Fibroblast of the aortic adventitia (primary cell): Measurements from ENCODE around the gene GPR135. TPM values are rescaled to one million over a fixed set of nuclear protein-coding genes. Genes with fewer than 3 reads are reported as not detected.

Experiments
- DNase-seq: peaks from one replicate; pipeline ENCODE4 v3.0.0-alpha.2; 2010; ENCODE audit warnings: low read depth
- H3K4me3 ChIP-seq: 2 replicates; pipeline ENCODE4 v1.5.1; 2011; ENCODE audit warnings: low read depth, mild to moderate bottlenecking, control low read depth, low read length, moderate library complexity
- total RNA-seq: library from RNA; depleted of rRNA; stranded (reverse); fragments of >200 nt; gene quantifications from 2 replicates; pipeline ENCODE4 v1.2.3, GENCODE V29; 2012; ENCODE audit warnings: low replicate concordance
- TF ChIP-seq, protein P1 (sequence below): IDR thresholded peaks from 2 replicates; pipeline ENCODE4 v1.5.1; 2011; ENCODE audit warnings: mild to moderate bottlenecking, low read length, control low read depth, inconsistent platforms; ENCODE audit not compliant: insufficient read depth

GPR135 gene
- total RNA-seq, 1 donor: 4.3 TPM

DNA sequence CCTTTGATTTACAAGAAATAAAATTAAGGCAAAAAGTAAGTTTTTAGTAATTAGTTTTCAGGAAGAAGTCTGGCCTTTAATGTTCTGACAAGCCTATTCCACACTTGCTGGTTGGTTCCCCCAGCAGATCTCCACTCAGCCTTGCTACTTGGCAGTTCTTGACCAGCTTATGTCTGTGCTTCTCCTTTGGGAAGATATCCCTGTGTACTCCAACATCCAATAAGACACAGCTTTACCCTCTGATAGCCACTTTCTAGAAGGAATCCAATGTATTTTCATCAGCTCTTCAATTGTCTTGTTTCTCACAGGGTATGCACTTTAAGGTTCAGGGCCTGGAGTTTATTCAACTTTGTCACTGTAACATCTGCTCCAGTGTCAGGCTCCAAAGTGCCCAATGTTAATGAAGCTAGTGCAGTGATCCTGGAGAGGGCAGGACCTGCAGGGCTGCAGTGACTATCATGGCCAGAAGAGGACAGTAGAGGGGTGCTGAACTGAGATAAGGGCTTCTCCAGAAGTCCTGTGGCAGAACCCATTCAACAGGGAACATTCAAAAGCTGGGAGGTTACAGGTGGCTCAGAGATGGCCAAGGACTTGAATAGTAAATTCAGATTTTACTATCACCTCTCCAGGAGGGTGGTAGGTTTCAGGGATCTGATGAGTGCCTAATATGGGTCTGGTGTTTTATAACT is 42.0 kb upstream of the GPR135 start:
- no peak overlapping the region for H3K4me3 ChIP-seq
- DNase-seq: peak; percentile 49
- TF ChIP-seq, protein P1, sequence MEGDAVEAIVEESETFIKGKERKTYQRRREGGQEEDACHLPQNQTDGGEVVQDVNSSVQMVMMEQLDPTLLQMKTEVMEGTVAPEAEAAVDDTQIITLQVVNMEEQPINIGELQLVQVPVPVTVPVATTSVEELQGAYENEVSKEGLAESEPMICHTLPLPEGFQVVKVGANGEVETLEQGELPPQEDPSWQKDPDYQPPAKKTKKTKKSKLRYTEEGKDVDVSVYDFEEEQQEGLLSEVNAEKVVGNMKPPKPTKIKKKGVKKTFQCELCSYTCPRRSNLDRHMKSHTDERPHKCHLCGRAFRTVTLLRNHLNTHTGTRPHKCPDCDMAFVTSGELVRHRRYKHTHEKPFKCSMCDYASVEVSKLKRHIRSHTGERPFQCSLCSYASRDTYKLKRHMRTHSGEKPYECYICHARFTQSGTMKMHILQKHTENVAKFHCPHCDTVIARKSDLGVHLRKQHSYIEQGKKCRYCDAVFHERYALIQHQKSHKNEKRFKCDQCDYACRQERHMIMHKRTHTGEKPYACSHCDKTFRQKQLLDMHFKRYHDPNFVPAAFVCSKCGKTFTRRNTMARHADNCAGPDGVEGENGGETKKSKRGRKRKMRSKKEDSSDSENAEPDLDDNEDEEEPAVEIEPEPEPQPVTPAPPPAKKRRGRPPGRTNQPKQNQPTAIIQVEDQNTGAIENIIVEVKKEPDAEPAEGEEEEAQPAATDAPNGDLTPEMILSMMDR: peak; percentile 95

DNA sequence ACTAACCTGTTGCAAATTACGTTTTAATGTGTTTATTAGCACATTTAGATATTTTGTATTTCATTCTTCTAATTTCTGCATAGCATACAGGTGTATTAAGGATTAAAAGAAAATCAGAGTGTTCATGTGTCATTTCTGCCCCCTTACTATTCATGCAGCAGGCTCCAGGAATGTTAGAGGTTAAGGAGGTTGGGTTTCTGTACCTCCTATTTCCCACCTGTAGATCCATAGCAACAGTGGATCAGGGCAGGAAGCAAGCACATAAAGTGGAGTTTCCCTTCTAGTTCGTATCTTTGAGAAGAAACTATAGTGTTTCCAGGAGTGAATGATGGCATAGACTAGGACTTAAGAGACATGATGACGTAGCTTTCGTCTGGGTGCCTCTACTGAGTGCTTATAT is 38.1 kb upstream of the GPR135 start:
- no peak for DNase-seq
- H3K4me3 ChIP-seq: no peak overlapping the region
- TF ChIP-seq, protein P1: no peak

DNA sequence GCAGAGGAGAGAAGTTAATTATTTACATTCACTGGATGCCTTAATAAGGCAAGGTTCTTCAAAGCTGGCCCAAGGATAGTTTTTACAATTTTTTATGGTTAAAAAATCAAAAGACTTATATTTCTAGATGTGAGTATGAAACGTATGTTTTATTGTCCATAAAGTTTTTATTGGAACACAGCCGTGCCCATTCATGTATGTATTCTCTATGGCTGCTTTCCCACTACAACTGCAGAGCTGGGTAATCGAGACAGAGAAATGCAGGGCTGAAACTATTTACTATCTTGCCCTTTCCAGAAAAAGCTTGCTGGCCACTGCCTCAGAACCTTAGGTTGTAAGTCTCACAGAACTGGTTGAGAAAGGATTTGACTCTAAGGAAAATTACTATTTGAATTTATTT is 35.6 kb upstream of the GPR135 start:
- DNase-seq: no peak
- H3K4me3 ChIP-seq: no peak overlapping the region

DNA sequence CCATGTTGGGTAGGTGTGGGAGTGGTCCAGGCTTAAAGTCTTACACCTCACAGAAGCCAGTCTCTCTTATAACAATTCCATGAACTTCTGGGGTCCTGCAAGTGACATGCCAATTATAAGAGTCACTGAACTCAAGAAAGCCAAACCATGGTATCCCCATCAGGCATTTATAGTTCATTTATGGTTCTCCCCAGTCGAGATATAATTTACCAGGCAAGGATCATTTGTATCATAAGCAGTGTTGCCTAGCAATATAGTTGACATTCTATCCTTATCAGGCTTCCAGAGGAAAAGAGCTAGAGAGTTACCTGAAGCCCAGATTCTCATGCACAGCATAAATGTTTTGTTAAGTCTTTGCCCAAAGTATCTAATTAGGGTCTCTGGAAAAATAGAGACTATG is 27.2 kb upstream of the GPR135 start:
- H3K4me3 ChIP-seq: no peak overlapping the region
- TF ChIP-seq, protein P1: no peak
- no peak for DNase-seq

More for the DNA sequence above, 35.6 kb upstream of the GPR135 start:
- TF ChIP-seq, protein P1: no peak

DNA sequence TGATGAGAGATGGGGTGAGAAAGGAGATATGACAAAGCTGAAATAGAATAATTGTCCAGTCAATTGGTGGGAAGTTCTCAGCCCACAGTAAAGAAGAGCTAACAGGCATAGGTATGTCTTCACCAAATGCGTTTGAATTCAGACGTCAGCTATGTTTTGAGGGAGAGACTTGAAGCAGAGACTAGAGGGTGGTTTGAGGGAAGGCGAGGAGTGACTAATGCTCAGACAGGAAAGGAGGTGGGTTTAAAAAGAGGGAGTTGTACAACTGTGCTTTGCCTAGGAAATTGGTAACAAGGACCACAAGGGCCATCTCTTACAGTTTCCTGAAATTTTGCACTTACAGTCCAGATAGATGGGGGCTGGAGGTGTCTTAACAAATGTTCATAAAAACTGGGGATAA is 25.6 kb upstream of the GPR135 start:
- no peak for DNase-seq
- no peak overlapping the region for H3K4me3 ChIP-seq
- TF ChIP-seq, protein P1: no peak

DNA sequence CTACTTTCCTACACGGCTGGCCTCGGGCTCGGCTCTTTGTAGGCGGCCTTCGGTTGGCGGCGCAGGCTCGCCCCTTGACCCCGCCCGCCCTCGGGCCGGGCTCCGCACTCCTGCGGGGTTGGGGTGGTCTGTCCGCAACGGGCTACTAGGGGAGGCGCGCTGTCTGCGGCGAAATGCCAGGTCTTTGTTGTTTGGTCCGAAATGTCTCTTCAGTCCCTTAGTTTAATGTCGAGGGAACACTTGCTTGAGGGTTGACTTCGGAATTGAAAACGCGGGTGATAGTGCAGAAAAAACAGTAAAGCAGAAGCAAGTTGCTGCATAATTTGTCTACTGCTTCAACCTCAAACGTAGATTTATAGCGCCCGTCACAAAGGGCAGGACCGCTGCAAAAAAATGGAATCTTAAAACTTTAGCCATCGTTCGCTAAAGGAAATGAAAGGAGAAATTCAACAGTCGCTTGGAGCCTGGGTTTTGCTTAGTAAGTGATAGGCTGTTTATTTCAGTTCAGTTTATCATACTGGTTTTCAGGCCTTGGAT is 19.5 kb upstream of the GPR135 start:
- DNase-seq: no peak
- TF ChIP-seq, protein P1: no peak
- H3K4me3 ChIP-seq: peak overlapping the region; percentile 95
